ENCODE results near the gene FILIP1L. TPM values are rescaled to one million over a fixed set of nuclear protein-coding genes. Genes with fewer than 3 reads are reported as not detected.

FILIP1L gene
- total RNA-seq, 3 donors from 2014 or later: 19.8 to 23.7 (median 23.3) TPM

- no peak for DNase-seq (ENCODE audit: low spot score in 2 of 2)
- intact Hi-C loops (cut with DNase I; ENCODE audit: low total_unique reads): no loop called here
- Histone ChIP-seq H3K36me3 (no peaks in the 10 kb centered on the region), H3K4me3 (peak overlapping the region; percentile 62 to 81 (median 73)), H3K27me3 (no peaks in the 10 kb centered on the region), H3K4me1 (no peaks in the 10 kb centered on the region), H3K27ac (peak overlapping the region; percentile 30 to 57), H3K9me3 (no peaks in the 10 kb centered on the region)
- TF ChIP-seq POLR2AphosphoS5 (IDR thresholded peaks at IDR 0.05) (no peak), CTCF (IDR thresholded peaks at IDR 0.05) (no peak), POLR2A (IDR thresholded peaks at IDR 0.05) (no peak)
Measured at GRCh38 chr3:99873269-99874102, 240.8 kb downstream of the FILIP1L start.

GRCh38 chr3:99872923-99873254, 241.4 kb downstream of the FILIP1L start:
- intact Hi-C loops (cut with DNase I; ENCODE audit: low total_unique reads): no loop called here
- DNase-seq (ENCODE audit: low spot score in 2 of 2): no peak
- Histone ChIP-seq H3K4me1 (no peaks in the 10 kb centered on the region), H3K27me3 (no peaks in the 10 kb centered on the region), H3K9me3 (no peaks in the 10 kb centered on the region), H3K4me3 (peak overlapping the region; percentile 14 to 81 (median 73)), H3K36me3 (no peaks in the 10 kb centered on the region), H3K27ac (peak overlapping the region; percentile 30 to 57)
- TF ChIP-seq CTCF (IDR thresholded peaks at IDR 0.05) (no peak), POLR2A (IDR thresholded peaks at IDR 0.05) (no peak), POLR2AphosphoS5 (IDR thresholded peaks at IDR 0.05) (no peak)

GRCh38 chr3:99871231-99872045, 242.9 kb downstream of the FILIP1L start:
- no peak for DNase-seq (ENCODE audit: low spot score in 2 of 2)
- no peaks in the 10 kb centered on the region for H3K9me3 ChIP-seq
- H3K4me3 ChIP-seq: peak overlapping the region in 2 of 3 donors; percentile 73 to 81
- H3K27me3 ChIP-seq: no peaks in the 10 kb centered on the region
- H3K4me1 ChIP-seq: peaks cover 0 to 3% of the 10 kb centered on the region in 2 donors
- intact Hi-C loops (cut with DNase I; ENCODE audit: low total_unique reads): no loop called here
- TF ChIP-seq POLR2A (IDR thresholded peaks at IDR 0.05): no peak
- no peak for TF ChIP-seq CTCF (IDR thresholded peaks at IDR 0.05)
- no peak for TF ChIP-seq POLR2AphosphoS5 (IDR thresholded peaks at IDR 0.05)
- H3K36me3 ChIP-seq: no peaks in the 10 kb centered on the region
- peak overlapping the region; percentile 56 to 59 for H3K27ac ChIP-seq

- peak overlapping the region; percentile 56 to 59 for H3K27ac ChIP-seq
- no peak for DNase-seq (ENCODE audit: low spot score in 2 of 2)
- no peak overlapping the region for H3K4me3 ChIP-seq
- peaks cover 0 to 3% of the 10 kb centered on the region in 2 donors for H3K4me1 ChIP-seq
- H3K27me3 ChIP-seq: no peaks in the 10 kb centered on the region
- TF ChIP-seq CTCF (IDR thresholded peaks at IDR 0.05) (no peak), POLR2AphosphoS5 (IDR thresholded peaks at IDR 0.05) (no peak), POLR2A (IDR thresholded peaks at IDR 0.05) (no peak)
- H3K9me3 ChIP-seq: no peaks in the 10 kb centered on the region
- intact Hi-C loops (cut with DNase I; ENCODE audit: low total_unique reads): no loop called here
- no peaks in the 10 kb centered on the region for H3K36me3 ChIP-seq
Measured at GRCh38 chr3:99870712-99871111, 243.6 kb downstream of the FILIP1L start.

GRCh38 chr3:99869621-99870020, 244.7 kb downstream of the FILIP1L start:
- intact Hi-C loops (cut with DNase I; ENCODE audit: low total_unique reads): no loop called here
- TF ChIP-seq POLR2AphosphoS5 (IDR thresholded peaks at IDR 0.05): peak in 1 of 3 donors; percentile 80
- no peak for TF ChIP-seq POLR2A (IDR thresholded peaks at IDR 0.05)
- Histone ChIP-seq H3K4me1 (peaks cover 0 to 3% of the 10 kb centered on the region in 2 donors), H3K36me3 (no peaks in the 10 kb centered on the region), H3K27ac (peak overlapping the region; percentile 56 to 59), H3K4me3 (no peak overlapping the region), H3K9me3 (no peaks in the 10 kb centered on the region), H3K27me3 (no peaks in the 10 kb centered on the region)
- DNase-seq (ENCODE audit: low spot score in 2 of 2): no peak

Data from breast epithelium (tissue), 4 donors.